Pancreas (tissue), 10 donors: ENCODE measurements around the gene FNIP2. TPM values are rescaled to one million over a fixed set of nuclear protein-coding genes. Genes with fewer than 3 reads are reported as not detected.

Experiments used
- ATAC-seq, 4 donors: fragments of 200-7000 bp; cut with Tn5 transposase; one replicate each; pipeline versions ENCODE4 v1.8.0 to v1.9.1; 2020; ENCODE audit warnings: mild to moderate bottlenecking in 4 of 4, moderate library complexity in 4 of 4
- DNase-seq, 6 donors: peaks; one replicate each; pipeline ENCODE4 v3.0.0-alpha.2; 2020
- FAIRE-seq: peaks from 2 replicates; lab custom pipeline; 2012; peaks lifted over from hg19 to GRCh38; lab: Jason Lieb, UNC
- H3K27ac ChIP-seq, 4 donors: fragments of 200-600 bp; sonication (generic); 1 replicate in 3 of 4; 2 replicates in 1 of 4; pipeline versions ENCODE4 v1.5.0 to v1.8.0; 2020
- H3K27me3 ChIP-seq, 4 donors: fragments of 200-600 bp; one replicate each; pipeline ENCODE4 v1.8.0; 2021
- H3K36me3 ChIP-seq, 3 donors: fragments of 200-600 bp; sonication (generic) in 1 of 3; one replicate each; pipeline versions ENCODE4 v1.5.0 to v1.8.0; 2020 to 2021
- H3K4me1 ChIP-seq, 3 donors: fragments of 200-600 bp; one replicate each; pipeline ENCODE4 v1.8.0; 2021
- H3K4me3 ChIP-seq, 4 donors: fragments of 200-600 bp; sonication (generic) in 2 of 4; one replicate each; pipeline versions ENCODE4 v1.5.0 to v1.8.0; 2020 to 2021
- H3K9me3 ChIP-seq, 4 donors: fragments of 200-600 bp; one replicate each; pipeline ENCODE4 v1.8.0; 2021
- CTCF ChIP-seq, 4 donors: fragments of 200-600 bp; sonication (generic) in 3 of 4; IDR thresholded peaks; one replicate each; pipeline versions ENCODE4 v1.5.0 to v1.8.0; 2021; ENCODE audit warnings: antibody characterized with exemption in 4 of 4
- WGBS, 2 donors: extraction: QIAGEN DNeasy Blood & Tissue Kit; methylation state at CpG; one replicate each; pipeline ENCODE4 v1.1.7; 2013; 5-methylcytosine and 5-hydroxymethylcytosine counted together
- intact Hi-C, 3 donors: fragments of 100-400 bp; cut with DNase I; formaldehyde crosslinking; loops; one replicate each; pipeline versions ENCODE4 v1.11.1 to v1.14.2; 2022
- polyA plus RNA-seq, 2 donors: library from polyadenylated mRNA; stranded (reverse); fragments of 200-250 nt; gene quantifications; one replicate each; pipeline ENCODE4 v1.2.3, GENCODE V29; 2013
- total RNA-seq, 6 donors: library from RNA; stranded (reverse); fragmentation: NEBNext Ultra II Directional in 4 of 6; extraction: Animal tissue kit (Norgen Biotek cat#: 25700) in 4 of 6; gene quantifications; one replicate each; pipeline versions ENCODE4 v1.2.1 to v1.2.4, GENCODE V29; 2021 to 2023
- donor health status: healthy with polysubstance abuse.
- donor health status: DM: no; HTN: no; CAD: no; lungs with moderate emphysema.
- donor health status: DM: no; HTN: no; CAD: no.
- donor health status: control.
- donor health status: control.
- donor health status: Bipolar disorder and iron deficiency.
- donor health status: DM: yes; HTN: yes; CAD: no.
- donor health status: DM: no; HTN: no; CAD: no.
- donor health status: DM: no; HTN: no; CAD: no.
- donor health status: DM: yes; HTN: yes; CAD: no.

The FNIP2 gene
- total and polyA plus RNA-seq, 8 donors = 5.4 to 28.2 (median 15.9) TPM

- ATAC-seq (peak in 1 of 4 donors; percentile 17), DNase-seq (no peak), FAIRE-seq (no peak)
- WGBS, 2 donors = 61 to 70% methylated on average over 3 of the region's 3 CpGs
- peak overlapping the region in 3 of 4 donors; percentile 22 to 91 (median 86) for H3K27ac ChIP-seq
- peaks cover 79 to 92% (median 88%) of the 10 kb centered on the region in 3 donors for H3K4me1 ChIP-seq
- intact Hi-C loops = loop anchor here in 1 of 3 donors (10.0 kb wide), 1 partner anchor 49 kb away; no protein-coding TSS in a partner anchor
- no peaks in the 10 kb centered on the region for H3K36me3 ChIP-seq
- no peaks in the 10 kb centered on the region for H3K9me3 ChIP-seq
- no peak for TF ChIP-seq CTCF (IDR thresholded peaks at IDR 0.05)
- H3K27me3 ChIP-seq = no peaks in the 10 kb centered on the region
- H3K4me3 ChIP-seq = no peak overlapping the region
Observed at GRCh38 chr4:158823461-158823873, 54.6 kb downstream of the FNIP2 start.

GRCh38 chr4:158824425-158825274, 55.8 kb downstream of the FNIP2 start:
- Histone ChIP-seq H3K27ac (peak overlapping the region; percentile 14 to 91 (median 54)), H3K4me3 (no peak overlapping the region), H3K4me1 (peaks cover 69 to 90% (median 87%) of the 10 kb centered on the region in 3 donors), H3K27me3 (no peaks in the 10 kb centered on the region), H3K9me3 (no peaks in the 10 kb centered on the region), H3K36me3 (no peaks in the 10 kb centered on the region)
- DNase-seq (peak in 1 of 6 donors; percentile 24), FAIRE-seq (no peak), ATAC-seq (peak in 3 of 4 donors; percentile 4 to 14 (median 12))
- 22 to 23% methylated on average over 7 of the region's 7 CpGs for WGBS, 2 donors
- intact Hi-C loops = loop anchor here in 1 of 3 donors (10.0 kb wide), 1 partner anchor 50 kb away; no protein-coding TSS in a partner anchor
- no peak for TF ChIP-seq CTCF (IDR thresholded peaks at IDR 0.05)

GRCh38 chr4:158825433-158826036, 56.7 kb downstream of the FNIP2 start:
- Histone ChIP-seq H3K36me3 (no peaks in the 10 kb centered on the region), H3K27me3 (no peaks in the 10 kb centered on the region), H3K4me3 (no peak overlapping the region), H3K27ac (peak overlapping the region; percentile 14 to 91 (median 54)), H3K9me3 (no peaks in the 10 kb centered on the region), H3K4me1 (peaks cover 62 to 86% (median 79%) of the 10 kb centered on the region in 3 donors)
- WGBS, 2 donors = 48 to 50% methylated on average over 4 of the region's 4 CpGs
- no peak for FAIRE-seq
- DNase-seq = no peak
- no peak for ATAC-seq
- intact Hi-C loops = loop anchor here in 1 of 3 donors (10.0 kb wide), 1 partner anchor 51 kb away; no protein-coding TSS in a partner anchor
- TF ChIP-seq CTCF (IDR thresholded peaks at IDR 0.05) = no peak

GRCh38 chr4:158826057-158826456, 57.2 kb downstream of the FNIP2 start:
- Histone ChIP-seq H3K36me3 (no peaks in the 10 kb centered on the region), H3K9me3 (no peaks in the 10 kb centered on the region), H3K4me1 (peaks cover 56 to 80% (median 73%) of the 10 kb centered on the region in 3 donors), H3K27ac (peak overlapping the region; percentile 22 to 91 (median 58)), H3K4me3 (no peak overlapping the region), H3K27me3 (no peaks in the 10 kb centered on the region)
- no peak for DNase-seq
- ATAC-seq = peak; percentile 44 to 61 (median 54)
- no peak for TF ChIP-seq CTCF (IDR thresholded peaks at IDR 0.05)
- intact Hi-C loops = loop anchor here in 1 of 3 donors (10.0 kb wide), 1 partner anchor 51 kb away; no protein-coding TSS in a partner anchor
- FAIRE-seq = no peak
